LNCAP (cell line): ENCODE data around the gene TRPC4AP.
A peak's percentile ranks its signal among the peaks of the same experiment; 100 is the strongest.

ENCODE experiments used
- CTCF ChIP-seq: fragments of 450-650 bp; IDR thresholded peaks from 2 replicates; pipeline ENCODE4 v1.5.1; 2017; ENCODE audit warnings: mild to moderate bottlenecking

The TRPC4AP gene

GRCh38 chr20:34967421-34967820 is 125.2 kb downstream of the TRPC4AP start:
- TF ChIP-seq CTCF: no peak

- TF ChIP-seq CTCF: no peak
Measured at GRCh38 chr20:34965051-34965450, 127.6 kb downstream of the TRPC4AP start.

- no peak for TF ChIP-seq CTCF
Measured at GRCh38 chr20:34964486-34964885, 128.1 kb downstream of the TRPC4AP start.

GRCh38 chr20:34956751-34957472 is 135.7 kb downstream of the TRPC4AP start:
- no peak for TF ChIP-seq CTCF

- TF ChIP-seq CTCF: no peak
Measured at GRCh38 chr20:34956041-34956458, 136.6 kb downstream of the TRPC4AP start.

- TF ChIP-seq CTCF: peak; percentile 58
Measured at GRCh38 chr20:34955231-34956040, 137.2 kb downstream of the TRPC4AP start, which contains the start of the genes GSS and MYH7B. TSS of gene GSS (minus strand) at chr20:34955806. CDS start at chr20:34951852, 3,954 bp downstream. TSS of gene MYH7B (plus strand) at chr20:34955868. CDS start at chr20:34978006, 22,138 bp downstream.

- no peak for TF ChIP-seq CTCF
Measured at GRCh38 chr20:34954904-34955230, 137.7 kb downstream of the TRPC4AP start.
